BLaER1 treated with 17β-estradiol and CSF1 and Interleukin-3, amounts not matched to agents 10 nM and 100 nM (cell line): ENCODE measurements around the gene LRRC46.

ENCODE experiments used
- H3K27ac ChIP-seq, 11 experiments: shearing (Covaris generic); formaldehyde crosslinking; 2 replicates each; pipeline ENCODE4 v1.8.1; 2022
- H3K27me3 ChIP-seq, 11 experiments: shearing (Covaris generic); formaldehyde crosslinking; 2 replicates each; pipeline ENCODE4 v1.8.1; 2022
- H3K36me3 ChIP-seq, 11 experiments: shearing (Covaris generic); formaldehyde crosslinking; 2 replicates each; pipeline ENCODE4 v1.8.1; 2022
- H3K4me1 ChIP-seq, 10 experiments: shearing (Covaris generic); formaldehyde crosslinking; 2 replicates each; pipeline ENCODE4 v1.8.1; 2022
- H3K4me2 ChIP-seq, 11 experiments: shearing (Covaris generic); formaldehyde crosslinking; 2 replicates each; pipeline ENCODE4 v1.8.1; 2022
- H3K4me3 ChIP-seq, 10 experiments: shearing (Covaris generic); formaldehyde crosslinking; 2 replicates each; pipeline ENCODE4 v1.8.1; 2022
- H3K9ac ChIP-seq, 11 experiments: shearing (Covaris generic); formaldehyde crosslinking; 2 replicates each; pipeline ENCODE4 v1.8.1; 2022
- H3K9me3 ChIP-seq, 11 experiments: shearing (Covaris generic); formaldehyde crosslinking; replicated peaks in 1 of 11; 2 replicates each; pipeline ENCODE4 v1.8.1; 2022
- H4K20me1 ChIP-seq, 11 experiments: shearing (Covaris generic); formaldehyde crosslinking; 2 replicates each; pipeline ENCODE4 v1.8.1; 2022
- Cebpa-rat ChIP-seq, 11 experiments: shearing (Covaris generic); IDR thresholded peaks; 2 replicates each; pipeline ENCODE4 v1.8.1; 2022

Gene LRRC46

GRCh38 chr17:47836601-47837000 lies 5.1 kb downstream of the LRRC46 start:
- peak overlapping the region in 10 of 11 experiments; percentile 55 to 77 (median 67); a peak in 20 of 22 replicates for H3K4me2 ChIP-seq
- H3K9me3 ChIP-seq: no peaks in the 10 kb centered on the region
- H3K4me1 ChIP-seq: peaks cover 67 to 87% (median 78%) of the 10 kb centered on the region in 10 experiments
- H3K27me3 ChIP-seq: no peaks in the 10 kb centered on the region
- peaks cover 5 to 44% (median 22%) of the 10 kb centered on the region in 11 experiments; a peak in 19 of 22 replicates for H3K36me3 ChIP-seq
- peaks cover 0 to 20% (median 0%) of the 10 kb centered on the region in 11 experiments; a peak in 5 of 22 replicates for H4K20me1 ChIP-seq
- H3K27ac ChIP-seq: 0 out of 22 replicates have a peak overlapping the region, but pooled peaks of 2 of the 11 experiments have one; percentile 7 to 11
- TF ChIP-seq Cebpa-rat (IDR thresholded peaks at IDR 0.05): no peak
- H3K4me3 ChIP-seq: no peak overlapping the region
- peak overlapping the region in 10 of 11 experiments; percentile 6 to 56 (median 26); a peak in 10 of 22 replicates for H3K9ac ChIP-seq

DNA sequence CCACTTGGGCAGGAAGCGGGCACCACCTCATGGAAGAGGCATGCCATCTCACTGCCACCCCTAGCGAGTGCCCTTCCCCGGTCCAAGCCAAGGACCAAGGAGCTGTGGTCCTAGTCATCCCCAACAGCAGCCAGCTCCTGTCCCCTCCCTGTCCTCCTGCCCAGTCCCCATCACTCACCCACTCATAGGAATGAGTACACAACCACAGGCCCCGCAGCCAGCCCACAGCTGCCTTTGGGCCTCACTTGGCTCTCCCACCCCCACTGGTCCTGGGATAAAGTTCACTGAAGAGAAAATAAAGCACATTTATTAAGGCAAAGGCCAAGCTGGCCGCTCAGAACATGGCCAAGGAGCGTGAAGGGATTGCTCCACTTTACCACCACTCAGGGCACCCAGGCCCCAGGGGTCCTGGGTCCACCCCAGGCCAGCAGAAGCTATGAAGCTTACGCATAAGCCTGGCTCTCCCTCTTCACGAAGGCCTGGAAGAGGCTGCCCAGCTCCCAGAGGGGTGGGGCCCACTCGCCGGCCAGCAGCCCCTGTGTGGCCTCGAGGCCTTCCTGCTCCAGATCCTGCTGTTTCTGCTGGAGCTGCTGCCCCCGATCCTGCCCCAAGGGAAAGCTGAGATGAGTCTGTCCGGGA lies 6.0 kb downstream of the LRRC46 start:
- TF ChIP-seq Cebpa-rat (IDR thresholded peaks at IDR 0.05): no peak
- Histone ChIP-seq H3K9ac (peak overlapping the region in 9 of 11 experiments; percentile 6 to 56 (median 33); a peak in 11 of 22 replicates), H3K36me3 (peaks cover 5 to 44% (median 22%) of the 10 kb centered on the region in 11 experiments; a peak in 19 of 22 replicates), H3K27me3 (no peaks in the 10 kb centered on the region), H3K9me3 (no peaks in the 10 kb centered on the region), H3K27ac (peak overlapping the region in 1 of 11 experiments; percentile 7; a peak in 1 of 22 replicates), H3K4me3 (no peak overlapping the region; a peak in 1 of 20 replicates), H3K4me1 (peaks cover 59 to 82% (median 73%) of the 10 kb centered on the region in 10 experiments), H4K20me1 (peaks cover 0 to 20% (median 0%) of the 10 kb centered on the region in 11 experiments; a peak in 5 of 22 replicates), H3K4me2 (peak overlapping the region; percentile 40 to 74 (median 63); a peak in 21 of 22 replicates)

- TF ChIP-seq Cebpa-rat (IDR thresholded peaks at IDR 0.05): no peak
- peaks cover 5 to 44% (median 22%) of the 10 kb centered on the region in 11 experiments; a peak in 19 of 22 replicates for H3K36me3 ChIP-seq
- H3K4me2 ChIP-seq: no peak overlapping the region
- H4K20me1 ChIP-seq: peaks cover 0 to 20% (median 0%) of the 10 kb centered on the region in 11 experiments; a peak in 5 of 22 replicates
- peaks cover 52 to 84% (median 74%) of the 10 kb centered on the region in 10 experiments for H3K4me1 ChIP-seq
- H3K9ac ChIP-seq: no peak overlapping the region
- no peaks in the 10 kb centered on the region for H3K9me3 ChIP-seq
- H3K27ac ChIP-seq: no peak overlapping the region
- H3K27me3 ChIP-seq: peaks cover 0 to 4% (median 1%) of the 10 kb centered on the region in 11 experiments; a peak in 6 of 22 replicates
- no peak overlapping the region for H3K4me3 ChIP-seq
These were observed 7.2 kb downstream of the LRRC46 start for GRCh38 chr17:47838636-47839035.

DNA sequence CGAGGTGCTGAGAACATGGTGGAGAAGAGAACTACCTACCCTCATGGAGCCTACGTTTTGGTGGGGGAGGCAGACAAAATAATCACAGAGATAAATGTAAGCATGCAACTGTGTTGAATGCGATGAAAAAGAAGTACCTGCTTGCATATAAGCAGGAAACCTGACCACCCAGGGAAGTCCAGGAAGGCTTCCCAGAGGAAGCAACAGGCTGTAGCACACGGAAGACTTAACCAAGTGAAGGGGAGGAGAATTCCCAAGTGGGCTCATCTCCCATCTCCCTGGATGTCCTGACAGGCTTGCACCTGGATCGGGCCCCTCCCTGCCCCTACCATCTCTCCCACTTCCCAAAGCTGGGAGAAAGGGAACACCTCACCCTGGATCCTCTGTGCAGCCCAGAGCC lies 7.6 kb downstream of the LRRC46 start:
- H3K27me3 ChIP-seq: peaks cover under 1 to 8% (median 6%) of the 10 kb centered on the region in 11 experiments; a peak in 14 of 22 replicates
- H3K4me2 ChIP-seq: peak overlapping the region in 7 of 11 experiments; percentile 92 to 99 (median 97); a peak in 10 of 22 replicates
- peaks cover 0 to 20% (median 0%) of the 10 kb centered on the region in 11 experiments; a peak in 5 of 22 replicates for H4K20me1 ChIP-seq
- peaks cover 48 to 81% (median 71%) of the 10 kb centered on the region in 10 experiments for H3K4me1 ChIP-seq
- no peak for TF ChIP-seq Cebpa-rat (IDR thresholded peaks at IDR 0.05)
- H3K9ac ChIP-seq: 0 out of 22 replicates have a peak overlapping the region, but pooled peaks of 1 of the 11 experiments have one; percentile 79
- H3K9me3 ChIP-seq: no peaks in the 10 kb centered on the region
- H3K4me3 ChIP-seq: no peak overlapping the region
- H3K36me3 ChIP-seq: peaks cover 5 to 44% (median 22%) of the 10 kb centered on the region in 11 experiments; a peak in 19 of 22 replicates
- H3K27ac ChIP-seq: no peak overlapping the region

DNA sequence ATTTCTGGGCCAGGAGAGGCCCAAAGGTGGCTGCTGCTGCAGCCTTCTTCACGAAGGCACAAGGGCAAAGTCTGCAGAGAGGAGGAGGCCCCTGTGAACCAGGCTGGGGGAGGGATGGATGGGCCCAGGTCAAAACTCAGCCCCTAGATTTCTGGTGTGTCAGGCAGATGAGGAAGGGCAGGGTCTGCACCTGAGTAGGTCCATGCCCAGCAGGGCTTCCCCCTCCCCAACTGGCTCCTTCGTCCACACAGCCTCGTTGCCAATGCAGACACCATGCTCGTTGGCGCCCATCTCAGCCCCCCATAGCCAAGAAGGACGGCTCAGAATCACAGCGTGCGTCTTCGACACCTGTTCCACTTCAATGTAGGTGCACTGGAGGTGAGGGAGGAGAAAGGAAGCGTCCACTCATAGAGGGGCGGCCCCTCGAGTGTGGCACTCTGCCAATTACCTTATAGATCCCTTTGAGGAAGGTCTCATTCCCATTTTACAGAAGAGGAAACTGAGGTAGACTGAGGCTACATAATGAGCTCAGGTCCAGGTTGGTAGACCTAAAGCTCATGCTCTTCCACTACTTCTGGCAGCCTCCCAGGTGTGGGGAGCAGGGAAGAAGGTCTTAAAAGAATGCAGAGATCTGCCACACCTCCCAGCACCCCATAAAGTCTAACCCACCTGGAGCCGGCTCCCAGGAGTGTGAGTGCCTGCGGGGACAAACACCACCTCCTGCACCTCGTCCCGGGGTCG lies 8.7 kb downstream of the LRRC46 start:
- H3K9me3 ChIP-seq: no peaks in the 10 kb centered on the region
- H3K9ac ChIP-seq: peak overlapping the region; percentile 73 to 86 (median 80)
- TF ChIP-seq Cebpa-rat (IDR thresholded peaks at IDR 0.05): no peak
- peaks cover 12 to 19% (median 17%) of the 10 kb centered on the region in 11 experiments for H3K27me3 ChIP-seq
- peak overlapping the region; percentile 74 to 85 (median 80) for H3K4me3 ChIP-seq
- peaks cover 5 to 43% (median 20%) of the 10 kb centered on the region in 11 experiments; a peak in 19 of 22 replicates for H3K36me3 ChIP-seq
- peak overlapping the region; percentile 49 to 73 (median 64); a peak in 21 of 22 replicates for H3K27ac ChIP-seq
- H3K4me2 ChIP-seq: peak overlapping the region; percentile 92 to 99 (median 97)
- H3K4me1 ChIP-seq: peaks cover 37 to 70% (median 60%) of the 10 kb centered on the region in 10 experiments
- H4K20me1 ChIP-seq: peaks cover 0 to 20% (median 0%) of the 10 kb centered on the region in 11 experiments; a peak in 5 of 22 replicates

DNA sequence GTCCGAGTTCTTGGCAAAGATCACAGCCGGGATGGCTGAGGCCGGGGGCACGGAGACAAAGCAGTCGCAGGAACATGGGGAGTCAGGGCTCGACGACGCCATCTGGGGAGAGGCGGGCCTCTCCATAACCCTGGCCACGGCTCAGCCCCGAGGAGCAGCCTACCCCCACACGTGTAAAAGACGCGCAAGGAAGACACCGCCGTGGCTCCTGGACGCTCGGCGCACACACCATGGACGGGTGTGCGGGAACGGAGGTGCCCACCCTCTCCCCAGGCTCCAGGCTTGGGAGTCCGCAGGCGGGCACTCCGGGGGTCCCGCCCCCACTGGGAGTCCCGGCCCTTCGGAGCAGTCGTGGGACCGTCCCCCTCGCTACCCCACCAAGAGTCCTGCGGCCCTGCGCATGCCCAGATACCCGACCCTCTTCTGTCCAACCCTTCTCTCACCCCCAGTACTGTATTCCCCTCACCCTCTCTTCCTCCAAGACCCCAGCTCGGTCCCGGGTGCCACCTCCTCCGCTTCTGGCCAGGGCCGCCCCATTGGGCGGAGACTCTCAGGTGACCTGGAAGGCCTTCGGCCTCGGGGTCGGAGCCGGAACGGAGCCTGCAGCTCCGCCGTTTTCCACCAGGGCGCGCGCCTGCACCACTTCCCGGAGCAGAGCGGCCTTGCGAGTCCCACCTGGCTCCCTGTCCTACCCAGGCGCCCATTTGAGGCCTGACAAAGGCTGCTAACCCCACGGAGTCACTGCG lies 9.4 kb downstream of the LRRC46 start, which contains the start of gene SCRN2:
Gene SCRN2 (minus strand): TSS at position 532 of the 746 bp plus-strand sequence. CDS start 430 bp downstream, at position 102.
- peaks cover 5 to 36% (median 20%) of the 10 kb centered on the region in 11 experiments; a peak in 19 of 22 replicates for H3K36me3 ChIP-seq
- peaks cover 19 to 27% (median 24%) of the 10 kb centered on the region in 11 experiments for H3K27me3 ChIP-seq
- TF ChIP-seq Cebpa-rat (IDR thresholded peaks at IDR 0.05): no peak
- peak within 1 kb of the TSS; percentile 74 to 85 (median 80) for H3K4me3 ChIP-seq
- peaks cover 0 to 26% (median 0%) of the 10 kb centered on the region in 11 experiments; a peak in 8 of 22 replicates for H4K20me1 ChIP-seq
- peak within 1 kb of the TSS; percentile 73 to 86 (median 80) for H3K9ac ChIP-seq
- H3K4me1 ChIP-seq: peaks cover 30 to 62% (median 53%) of the 10 kb centered on the region in 10 experiments
- H3K9me3 ChIP-seq: no peaks in the 10 kb centered on the region
- H3K4me2 ChIP-seq: peak within 1 kb of the TSS; percentile 92 to 99 (median 97)
- peak within 1 kb of the TSS; percentile 49 to 73 (median 64); a peak in 21 of 22 replicates for H3K27ac ChIP-seq

GRCh38 chr17:47841488-47842291 lies 10.2 kb downstream of the LRRC46 start:
- Histone ChIP-seq H3K4me2 (peak overlapping the region; percentile 92 to 99 (median 97); a peak in 20 of 22 replicates), H3K36me3 (peaks cover 0 to 29% (median 17%) of the 10 kb centered on the region in 11 experiments; a peak in 18 of 22 replicates), H3K4me1 (peaks cover 24 to 55% (median 45%) of the 10 kb centered on the region in 10 experiments), H3K27me3 (peaks cover 27 to 35% (median 32%) of the 10 kb centered on the region in 11 experiments), H4K20me1 (peaks cover 0 to 28% (median under 1%) of the 10 kb centered on the region in 11 experiments; a peak in 9 of 22 replicates), H3K9me3 (no peaks in the 10 kb centered on the region), H3K27ac (peak overlapping the region in 9 of 11 experiments; percentile 49 to 73 (median 67); a peak in 12 of 22 replicates), H3K9ac (peak overlapping the region in 10 of 11 experiments; percentile 73 to 86 (median 80); a peak in 20 of 22 replicates), H3K4me3 (peak overlapping the region in 9 of 10 experiments; percentile 74 to 85 (median 80); a peak in 16 of 20 replicates)
- TF ChIP-seq Cebpa-rat (IDR thresholded peaks at IDR 0.05): no peak
